GM12874 (cell line): ENCODE results near the gene COPS8.

Source experiments
- TF ChIP-seq, protein P1 (sequence below): IDR thresholded peaks from 2 replicates; pipeline ENCODE4 v1.5.1; 2011; ENCODE audit warnings: low read depth, mild to moderate bottlenecking, control low read depth, low read length, moderate library complexity; ENCODE audit not compliant: insufficient read depth

COPS8 gene

DNA sequence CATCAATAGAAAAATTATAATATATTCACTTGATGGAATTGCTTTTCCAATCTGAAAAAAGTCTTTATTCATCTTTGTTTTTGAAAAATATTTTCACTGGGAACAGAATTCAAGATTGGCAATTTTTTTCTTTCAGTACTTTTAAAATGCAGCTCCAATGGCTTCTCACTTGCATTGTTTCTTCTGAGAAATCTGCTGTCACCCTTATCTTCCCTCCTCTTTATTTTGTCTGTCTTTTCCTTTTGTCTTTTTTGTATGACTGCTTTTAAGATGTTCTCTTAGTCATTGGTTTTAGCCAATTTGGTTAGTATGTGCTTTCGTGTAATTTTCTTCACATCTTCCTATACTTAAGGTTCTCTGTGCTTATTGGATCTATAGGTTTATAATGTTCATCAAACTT is 37.1 kb upstream of the COPS8 start:
- TF ChIP-seq, protein P1, sequence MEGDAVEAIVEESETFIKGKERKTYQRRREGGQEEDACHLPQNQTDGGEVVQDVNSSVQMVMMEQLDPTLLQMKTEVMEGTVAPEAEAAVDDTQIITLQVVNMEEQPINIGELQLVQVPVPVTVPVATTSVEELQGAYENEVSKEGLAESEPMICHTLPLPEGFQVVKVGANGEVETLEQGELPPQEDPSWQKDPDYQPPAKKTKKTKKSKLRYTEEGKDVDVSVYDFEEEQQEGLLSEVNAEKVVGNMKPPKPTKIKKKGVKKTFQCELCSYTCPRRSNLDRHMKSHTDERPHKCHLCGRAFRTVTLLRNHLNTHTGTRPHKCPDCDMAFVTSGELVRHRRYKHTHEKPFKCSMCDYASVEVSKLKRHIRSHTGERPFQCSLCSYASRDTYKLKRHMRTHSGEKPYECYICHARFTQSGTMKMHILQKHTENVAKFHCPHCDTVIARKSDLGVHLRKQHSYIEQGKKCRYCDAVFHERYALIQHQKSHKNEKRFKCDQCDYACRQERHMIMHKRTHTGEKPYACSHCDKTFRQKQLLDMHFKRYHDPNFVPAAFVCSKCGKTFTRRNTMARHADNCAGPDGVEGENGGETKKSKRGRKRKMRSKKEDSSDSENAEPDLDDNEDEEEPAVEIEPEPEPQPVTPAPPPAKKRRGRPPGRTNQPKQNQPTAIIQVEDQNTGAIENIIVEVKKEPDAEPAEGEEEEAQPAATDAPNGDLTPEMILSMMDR, result no peak

DNA sequence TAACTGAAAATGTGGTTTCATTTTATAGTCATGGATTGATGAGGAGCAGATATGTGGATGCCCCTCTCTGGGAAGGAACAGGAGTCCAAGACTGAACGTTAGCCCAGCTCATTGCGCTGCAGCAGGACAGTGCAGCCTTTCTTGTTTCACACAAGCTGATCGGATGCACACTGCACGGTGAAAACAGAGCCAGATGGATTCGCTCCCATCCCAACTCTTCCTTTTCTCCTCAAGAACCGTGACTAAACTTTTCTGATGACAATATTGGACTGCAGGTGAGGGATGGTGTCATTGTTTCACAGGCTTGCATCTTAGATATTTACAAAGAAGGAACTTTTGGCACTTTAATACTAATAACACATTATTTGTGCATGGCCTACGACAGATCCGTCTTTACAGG is 33.8 kb upstream of the COPS8 start:
- TF ChIP-seq, protein P1, result no peak

DNA sequence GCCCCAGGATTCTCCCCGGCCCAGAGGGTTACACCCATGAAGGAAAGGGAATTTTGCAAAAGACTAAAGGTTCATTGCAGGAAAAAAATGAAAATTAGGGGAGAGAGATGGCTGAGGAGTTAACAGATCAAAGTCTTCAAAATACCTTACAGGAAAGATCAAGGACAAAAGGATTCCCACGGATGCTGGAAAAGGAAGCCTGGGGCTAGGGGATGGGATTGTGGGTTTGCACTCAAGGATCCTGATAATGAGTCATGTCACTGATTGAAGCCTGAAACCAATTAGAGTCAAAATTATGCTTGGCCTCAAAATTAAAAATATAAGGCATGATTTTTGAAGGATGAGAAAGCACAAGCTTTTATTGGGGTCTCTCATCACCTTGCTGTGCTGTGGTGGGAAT is 32.6 kb upstream of the COPS8 start:
- TF ChIP-seq, protein P1, result no peak

DNA sequence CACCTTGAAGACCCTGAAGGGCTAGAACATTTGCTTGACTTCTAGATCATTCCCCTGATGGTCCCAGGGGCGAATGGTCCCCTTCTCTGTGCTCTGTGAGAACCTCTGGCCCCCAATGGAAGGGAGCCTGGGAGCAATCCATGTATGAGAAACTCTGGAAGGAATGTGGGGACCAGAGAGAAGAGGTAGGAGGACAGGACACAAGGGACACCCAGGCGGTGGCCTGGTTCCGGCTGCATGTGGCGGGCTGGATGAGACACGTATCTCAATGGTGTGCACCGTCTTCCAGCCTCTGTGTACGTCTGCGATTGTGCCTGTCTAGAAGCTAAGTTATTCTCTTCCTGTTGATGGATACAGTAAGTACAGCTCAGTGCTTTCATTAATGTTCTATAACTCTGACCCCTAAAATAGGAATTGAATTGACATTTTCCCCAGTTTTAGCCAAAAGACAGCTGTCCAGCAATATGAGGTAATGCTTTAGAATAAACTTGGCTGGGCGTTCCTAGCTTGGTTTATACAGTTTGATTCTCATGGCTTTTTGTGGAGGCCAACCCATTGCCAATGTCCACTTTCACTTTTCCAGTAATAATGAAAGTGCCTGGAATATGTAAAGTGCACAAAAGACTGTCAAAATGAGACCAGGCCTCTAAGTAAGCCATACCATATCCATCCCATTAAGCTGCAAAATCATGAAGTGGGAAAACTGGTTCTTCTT is 30.1 kb upstream of the COPS8 start:
- TF ChIP-seq, protein P1, result no peak

DNA sequence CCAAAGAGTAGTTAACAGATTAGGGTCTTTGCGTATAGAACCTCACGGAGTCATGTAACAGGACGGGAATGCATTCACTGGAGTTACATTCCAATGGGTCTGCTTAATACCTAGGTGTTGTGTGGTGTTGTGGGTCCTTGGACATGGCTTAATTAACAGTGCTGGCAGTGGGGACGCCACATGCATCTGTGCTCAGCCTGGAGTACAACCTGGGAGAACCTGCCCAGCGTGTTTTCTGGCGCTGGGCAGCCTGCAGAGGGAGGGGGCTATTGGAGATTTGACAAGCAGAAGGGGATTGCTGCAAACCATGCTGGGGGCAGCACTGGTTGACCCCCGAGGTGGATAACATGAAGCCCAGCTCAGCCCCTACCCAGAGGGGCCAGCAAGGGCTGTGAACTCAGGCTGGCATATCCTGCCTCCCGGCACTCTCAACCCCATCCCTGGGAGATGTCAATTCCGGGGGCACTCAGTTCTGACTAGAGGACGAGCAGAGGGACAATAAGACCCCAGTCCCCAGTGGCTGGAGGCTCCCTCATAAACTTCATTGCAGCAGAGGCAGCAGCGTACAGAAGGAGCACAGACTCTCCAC is 29.3 kb upstream of the COPS8 start:
- TF ChIP-seq, protein P1, result no peak

DNA sequence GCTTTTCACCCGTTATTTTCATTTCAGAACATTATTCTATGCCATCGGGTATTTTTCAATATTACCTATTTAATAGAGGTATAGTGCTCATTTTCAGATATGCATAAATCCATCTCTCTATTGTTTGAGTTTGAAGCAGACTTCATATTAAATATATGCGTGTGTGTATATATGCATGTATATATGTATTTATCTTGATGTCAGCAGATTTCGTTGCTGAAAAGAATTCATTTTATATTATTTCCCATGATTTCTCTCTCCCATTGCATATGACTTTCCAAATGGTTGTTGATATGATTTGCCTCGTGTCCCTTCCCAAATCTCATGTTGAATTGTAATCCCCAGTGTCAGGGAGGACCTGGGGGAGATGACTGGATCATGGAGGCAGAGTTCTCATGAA is 28.6 kb upstream of the COPS8 start:
- TF ChIP-seq, protein P1, result no peak

DNA sequence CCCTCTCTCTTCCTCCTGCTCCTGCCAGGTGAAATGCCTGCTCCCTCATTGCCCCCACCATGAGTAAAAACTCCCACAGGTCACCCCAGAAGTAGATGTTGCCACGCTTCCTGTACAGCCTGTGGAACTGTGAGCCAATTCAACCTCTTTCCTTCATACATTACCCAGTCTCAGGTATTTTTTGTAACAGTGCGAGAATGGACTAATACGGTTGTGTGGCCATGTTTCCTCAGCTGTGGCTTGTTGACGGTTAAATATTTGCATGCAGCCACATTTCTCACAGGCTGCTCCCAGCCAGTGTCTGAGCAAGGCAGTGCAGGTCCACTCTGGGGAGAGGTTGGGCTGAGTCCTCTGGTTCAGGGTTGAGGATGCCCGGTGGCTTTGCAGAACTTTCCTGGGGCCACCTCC is 27.8 kb upstream of the COPS8 start:
- TF ChIP-seq, protein P1, result no peak
